Measurements from ENCODE around the gene TP63. TPM values are rescaled to one million over a fixed set of nuclear protein-coding genes. Genes with fewer than 3 reads are reported as not detected.

The TP63 gene
- total RNA-seq, 2 donors from 2014 or later = 1.6 to 2.3 TPM

DNA sequence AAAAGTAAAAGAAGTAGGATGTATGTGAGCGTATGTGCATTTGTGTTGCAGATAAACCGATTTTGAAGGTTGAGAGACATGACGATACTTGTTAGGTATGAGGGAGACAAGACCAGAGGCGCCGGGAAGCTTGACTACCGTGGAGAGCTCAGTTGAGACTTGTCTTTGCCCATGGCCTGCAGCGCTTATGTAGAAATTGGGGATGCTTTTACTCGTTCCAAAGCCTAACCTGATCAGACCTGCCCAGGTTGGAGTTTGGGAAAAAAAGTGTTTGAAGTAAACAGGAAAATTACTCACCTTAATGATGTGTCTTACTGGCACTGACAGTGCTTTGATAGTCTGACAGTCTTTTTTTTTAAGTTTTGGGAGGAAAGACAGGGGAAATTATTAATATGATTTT, 202.8 kb downstream of the TP63 start:
- H3K4me3 Mint-ChIP-seq = no peak overlapping the region
- no peak overlapping the region for H3K27ac Mint-ChIP-seq
- peaks cover 6% of the 10 kb centered on the region for H3K4me1 Mint-ChIP-seq (ENCODE audit: low read depth)
- H3K9me3 Mint-ChIP-seq = no peaks in the 10 kb centered on the region
- ATAC-seq (replicated peaks in 1 of 2) (no peak), DNase-seq (no peak)
- peaks cover 23% of the 10 kb centered on the region for H3K27me3 Mint-ChIP-seq (ENCODE audit: low read depth)
- H3K36me3 Mint-ChIP-seq (ENCODE audit: insufficient read depth in 2 of 2) = no peaks in the 10 kb centered on the region

DNA sequence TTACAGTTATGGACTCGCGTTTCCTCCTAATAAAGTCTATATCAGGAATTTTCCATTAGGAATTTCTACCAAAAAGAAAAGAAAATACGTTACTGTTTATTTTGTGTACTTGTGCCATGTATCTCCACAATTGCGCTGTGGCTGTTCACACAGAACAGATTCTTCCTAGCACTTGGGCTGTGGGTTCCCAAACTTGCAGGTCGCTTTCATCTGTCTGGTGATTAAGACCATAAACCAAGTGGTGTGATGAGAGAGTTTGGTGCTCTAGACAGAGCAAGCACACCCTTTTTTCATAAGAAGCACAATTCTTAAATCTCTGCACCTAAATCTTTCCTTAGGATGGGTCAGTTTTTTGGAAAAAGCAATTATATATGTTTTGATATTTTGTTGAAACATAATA, 203.3 kb downstream of the TP63 start:
- no peak for DNase-seq
- no peaks in the 10 kb centered on the region for H3K36me3 Mint-ChIP-seq (ENCODE audit: insufficient read depth in 2 of 2)
- no peak overlapping the region for H3K4me3 Mint-ChIP-seq
- H3K27ac Mint-ChIP-seq = no peak overlapping the region
- peaks cover 9% of the 10 kb centered on the region for H3K4me1 Mint-ChIP-seq (ENCODE audit: low read depth)
- peaks cover 19% of the 10 kb centered on the region for H3K27me3 Mint-ChIP-seq (ENCODE audit: low read depth)
- no peaks in the 10 kb centered on the region for H3K9me3 Mint-ChIP-seq
- ATAC-seq (replicated peaks in 1 of 2) = no peak

DNA sequence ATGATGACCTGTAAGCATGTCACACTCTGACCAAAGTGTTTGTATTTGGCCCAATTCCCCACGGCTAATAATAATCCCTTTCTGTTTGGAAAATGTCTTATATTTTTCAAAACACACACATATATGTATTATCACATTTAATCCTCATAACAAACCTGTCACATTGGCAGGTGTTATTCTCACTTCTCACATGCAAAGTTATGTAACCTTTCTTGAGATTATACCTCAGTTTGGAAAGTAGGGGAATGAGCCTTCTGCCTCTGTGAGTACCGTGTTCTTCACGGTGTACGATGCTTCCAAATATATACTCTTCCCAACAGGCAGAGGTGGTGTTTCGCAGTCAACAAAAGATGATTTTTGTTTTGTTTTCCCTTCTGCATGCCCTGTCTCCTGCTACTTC, 205.6 kb downstream of the TP63 start:
- DNase-seq = no peak

DNA sequence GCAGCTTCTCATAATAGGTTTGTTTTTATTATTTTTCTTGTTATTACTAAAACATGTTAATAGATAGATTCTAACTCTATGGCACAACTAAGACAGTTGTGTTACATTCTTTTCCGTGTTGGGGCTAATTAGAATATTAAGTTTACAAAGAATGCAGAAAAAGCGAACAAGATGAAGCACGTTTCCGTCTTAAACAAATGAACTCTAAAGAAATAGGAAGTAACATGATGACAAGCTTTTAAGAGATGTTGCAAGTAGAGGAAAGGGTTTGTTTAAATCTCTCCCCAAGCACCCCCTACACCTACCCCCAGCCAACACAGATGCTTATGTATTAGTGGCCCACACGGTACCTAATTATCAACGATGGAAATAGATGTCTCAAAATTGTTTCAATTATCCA, 207.1 kb downstream of the TP63 start:
- Mint-ChIP-seq H3K4me3 (no peak overlapping the region), H3K27me3 (ENCODE audit: low read depth) (peaks cover 25% of the 10 kb centered on the region), H3K27ac (no peak overlapping the region), H3K4me1 (ENCODE audit: low read depth) (peaks cover 34% of the 10 kb centered on the region), H3K36me3 (ENCODE audit: insufficient read depth in 2 of 2) (no peaks in the 10 kb centered on the region), H3K9me3 (no peaks in the 10 kb centered on the region)
- ATAC-seq (replicated peaks in 1 of 2) (no peak), DNase-seq (no peak)

More for the DNA sequence above, 205.6 kb downstream of the TP63 start:
- H3K27ac Mint-ChIP-seq = no peak overlapping the region
- no peak overlapping the region for H3K4me3 Mint-ChIP-seq
- no peak for ATAC-seq (replicated peaks in 1 of 2)
- H3K27me3 Mint-ChIP-seq (ENCODE audit: low read depth) = peaks cover 25% of the 10 kb centered on the region
- H3K36me3 Mint-ChIP-seq (ENCODE audit: insufficient read depth in 2 of 2) = no peaks in the 10 kb centered on the region
- H3K4me1 Mint-ChIP-seq (ENCODE audit: low read depth) = peaks cover 25% of the 10 kb centered on the region
- H3K9me3 Mint-ChIP-seq = no peaks in the 10 kb centered on the region

DNA sequence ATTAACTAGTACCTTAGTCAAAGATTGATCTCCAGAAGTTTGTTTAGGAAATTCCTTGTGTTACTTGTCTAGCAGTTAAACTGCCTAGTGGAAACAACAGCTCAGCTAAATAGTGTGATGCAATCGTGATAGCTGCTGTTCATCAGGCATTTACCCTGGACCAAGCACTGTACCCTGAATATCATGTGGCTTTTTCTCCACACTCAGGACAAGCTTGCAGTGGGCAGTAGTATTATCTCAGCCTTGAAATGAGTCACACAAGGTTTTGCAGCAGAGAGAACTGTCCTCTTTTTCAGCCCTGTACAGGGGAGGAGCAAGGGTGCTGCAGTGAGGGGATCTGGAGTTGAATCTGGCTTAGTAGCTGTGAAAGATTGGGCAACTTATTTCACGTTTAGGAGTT, 208.4 kb downstream of the TP63 start:
- ATAC-seq (replicated peaks in 1 of 2) = no peak
- peaks cover 25% of the 10 kb centered on the region for H3K27me3 Mint-ChIP-seq (ENCODE audit: low read depth)
- H3K4me3 Mint-ChIP-seq = no peak overlapping the region
- no peaks in the 10 kb centered on the region for H3K9me3 Mint-ChIP-seq
- H3K27ac Mint-ChIP-seq = no peak overlapping the region
- no peak for DNase-seq
- peaks cover 34% of the 10 kb centered on the region for H3K4me1 Mint-ChIP-seq (ENCODE audit: low read depth)
- H3K36me3 Mint-ChIP-seq (ENCODE audit: insufficient read depth in 2 of 2) = no peaks in the 10 kb centered on the region

DNA sequence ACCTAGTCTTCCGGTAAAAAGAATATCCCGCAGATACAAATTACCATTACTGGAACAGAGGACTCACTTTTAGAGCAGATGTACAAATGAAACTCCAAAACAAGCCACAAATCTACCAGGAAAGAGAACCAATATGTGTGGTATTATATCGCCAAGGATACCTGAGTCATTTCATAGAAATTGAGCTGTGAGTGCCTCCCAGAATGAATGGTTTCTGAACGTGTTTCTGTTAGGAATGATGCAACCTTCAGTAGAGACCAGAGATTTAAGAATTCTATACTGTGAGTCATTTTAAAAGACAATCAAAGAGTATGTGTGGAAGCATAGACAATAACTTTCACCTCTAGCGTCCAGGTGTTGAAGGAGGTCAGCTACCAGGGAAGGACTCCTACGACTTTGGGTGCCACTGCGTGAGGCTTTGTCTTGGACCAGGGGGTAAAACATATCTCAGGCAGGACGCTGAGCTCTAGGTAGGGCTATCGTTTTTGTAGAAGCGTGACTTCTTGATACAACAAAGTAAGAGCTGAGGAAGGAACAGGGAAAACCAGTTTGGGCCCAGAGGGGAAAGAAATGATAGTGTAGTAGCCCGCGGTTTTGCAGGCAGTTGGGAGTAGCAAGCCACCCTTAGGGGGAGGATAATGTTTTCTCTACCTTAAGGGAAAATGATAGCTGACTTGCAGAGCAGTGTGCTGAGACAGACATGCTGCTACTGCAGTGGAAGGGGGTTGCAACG, 210.4 kb downstream of the TP63 start:
- H3K27ac Mint-ChIP-seq = peak overlapping the region; percentile 16
- H3K4me1 Mint-ChIP-seq (ENCODE audit: low read depth) = peaks cover 34% of the 10 kb centered on the region
- no peaks in the 10 kb centered on the region for H3K9me3 Mint-ChIP-seq
- H3K4me3 Mint-ChIP-seq = peak overlapping the region; percentile 64 to 76
- H3K27me3 Mint-ChIP-seq (ENCODE audit: low read depth) = peaks cover 38% of the 10 kb centered on the region
- peak; percentile 92 to 93 for ATAC-seq (replicated peaks in 1 of 2)
- H3K36me3 Mint-ChIP-seq (ENCODE audit: insufficient read depth in 2 of 2) = no peaks in the 10 kb centered on the region
- peak; percentile 8 to 21 for DNase-seq

DNA sequence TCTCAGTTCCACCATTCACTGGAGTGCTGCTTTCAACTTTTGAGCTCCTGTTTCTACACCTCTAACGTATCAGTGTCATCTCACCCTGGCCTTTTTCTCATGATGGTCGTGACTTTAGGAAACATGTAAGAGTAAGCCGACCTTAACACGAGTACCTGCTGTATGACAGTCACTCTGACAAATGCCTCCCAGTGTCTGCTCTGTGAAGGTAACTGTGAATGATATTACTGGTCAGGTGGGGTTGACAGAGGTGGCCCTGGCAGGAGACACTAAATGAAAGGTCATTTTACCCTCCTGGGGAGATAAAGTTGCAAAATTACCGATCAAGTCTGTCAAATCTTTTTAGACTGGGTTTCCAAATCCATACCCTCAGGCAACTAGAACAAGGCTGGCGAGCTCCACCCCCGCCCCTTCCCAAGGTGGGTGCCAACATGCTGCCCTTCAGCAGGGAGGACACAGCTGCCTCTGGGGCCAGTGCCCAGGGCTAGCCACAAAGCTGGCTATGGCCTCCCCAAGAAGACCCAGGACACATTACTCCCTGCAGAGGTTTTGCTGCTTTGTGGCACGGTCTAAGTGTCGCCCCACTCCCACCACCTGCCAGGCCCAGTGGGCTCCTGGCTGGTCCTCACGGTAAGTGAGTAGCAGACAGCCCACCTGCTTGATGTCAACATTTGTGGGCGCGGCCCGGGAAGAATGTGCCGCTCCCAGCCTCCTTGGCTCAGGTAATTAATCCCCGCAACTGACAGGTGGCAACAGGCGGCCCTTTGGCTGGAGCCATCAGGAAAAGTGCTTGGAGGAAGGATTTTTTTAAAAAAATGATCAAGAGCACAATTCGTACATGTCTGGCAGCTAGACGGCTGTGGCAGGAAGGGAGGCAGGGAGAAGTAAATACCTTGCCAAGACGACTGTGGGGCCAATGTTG, 211.8 kb downstream of the TP63 start:
- H3K27me3 Mint-ChIP-seq (ENCODE audit: low read depth) = peaks cover 28% of the 10 kb centered on the region
- H3K36me3 Mint-ChIP-seq (ENCODE audit: insufficient read depth in 2 of 2) = no peaks in the 10 kb centered on the region
- H3K4me1 Mint-ChIP-seq (ENCODE audit: low read depth) = peaks cover 33% of the 10 kb centered on the region
- DNase-seq (no peak), ATAC-seq (replicated peaks in 1 of 2) (no peak)
- H3K9me3 Mint-ChIP-seq = no peaks in the 10 kb centered on the region
- no peak overlapping the region for H3K27ac Mint-ChIP-seq
- H3K4me3 Mint-ChIP-seq = no peak overlapping the region

DNA sequence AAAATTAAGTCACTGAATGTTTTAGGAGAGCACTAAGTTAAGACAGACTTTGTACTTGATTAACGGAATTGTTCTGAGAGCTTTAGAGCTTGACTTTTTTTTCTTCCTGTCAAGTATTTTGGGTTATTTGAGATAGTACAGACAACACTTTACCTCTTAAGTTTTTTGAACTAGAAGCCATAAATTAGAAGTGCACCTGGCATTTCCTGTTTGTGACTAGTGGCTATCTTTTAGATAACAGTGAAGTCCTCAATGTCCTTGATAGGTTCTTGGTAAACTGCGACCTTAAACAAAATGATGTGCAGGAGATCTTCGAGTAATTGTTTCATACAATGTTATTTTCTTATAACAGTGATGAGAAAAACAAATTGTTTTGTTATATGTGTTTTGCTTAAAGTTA, 213.9 kb downstream of the TP63 start:
- Mint-ChIP-seq H3K9me3 (no peaks in the 10 kb centered on the region), H3K27ac (no peak overlapping the region), H3K4me3 (no peak overlapping the region), H3K36me3 (ENCODE audit: insufficient read depth in 2 of 2) (no peaks in the 10 kb centered on the region), H3K4me1 (ENCODE audit: low read depth) (peaks cover 26% of the 10 kb centered on the region), H3K27me3 (ENCODE audit: low read depth) (peaks cover 22% of the 10 kb centered on the region)
- no peak for DNase-seq
- ATAC-seq (replicated peaks in 1 of 2) = no peak

DNA sequence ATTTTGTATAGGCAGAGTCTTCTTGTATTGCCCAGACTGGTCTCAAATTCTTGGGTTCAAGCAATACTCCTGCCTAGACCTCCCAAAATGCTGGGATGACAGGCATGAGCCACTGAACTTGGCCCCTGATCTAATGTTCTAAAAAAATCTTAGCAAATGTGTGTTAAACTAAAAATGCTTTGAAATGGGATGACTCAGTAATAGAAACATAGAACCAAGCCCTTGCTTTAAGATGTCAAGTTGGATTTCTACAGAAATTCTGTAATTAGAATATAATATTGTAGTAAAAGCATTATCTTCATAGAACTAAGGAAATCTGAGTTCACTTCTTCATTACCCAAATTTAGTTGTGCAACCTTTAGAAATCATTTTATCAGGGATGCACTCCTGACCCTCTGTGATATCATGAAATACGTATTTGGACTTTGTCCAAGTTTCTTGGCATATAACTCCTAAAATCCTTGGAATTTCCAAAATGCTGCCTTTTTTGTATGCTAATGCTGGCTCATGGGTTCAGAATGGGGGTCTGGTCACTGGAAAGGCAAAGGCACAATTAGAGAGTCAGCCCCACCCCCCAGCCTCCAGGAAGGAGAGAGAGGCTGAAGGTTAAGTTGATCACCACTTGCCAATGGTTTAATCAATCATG, 217.3 kb downstream of the TP63 start:
- H3K9me3 Mint-ChIP-seq = no peaks in the 10 kb centered on the region
- ATAC-seq (replicated peaks in 1 of 2) (no peak), DNase-seq (no peak)
- H3K27me3 Mint-ChIP-seq (ENCODE audit: low read depth) = peaks cover 22% of the 10 kb centered on the region
- H3K4me3 Mint-ChIP-seq = no peak overlapping the region
- no peak overlapping the region for H3K27ac Mint-ChIP-seq
- H3K4me1 Mint-ChIP-seq (ENCODE audit: low read depth) = peaks cover 6% of the 10 kb centered on the region
- no peaks in the 10 kb centered on the region for H3K36me3 Mint-ChIP-seq (ENCODE audit: insufficient read depth in 2 of 2)

DNA sequence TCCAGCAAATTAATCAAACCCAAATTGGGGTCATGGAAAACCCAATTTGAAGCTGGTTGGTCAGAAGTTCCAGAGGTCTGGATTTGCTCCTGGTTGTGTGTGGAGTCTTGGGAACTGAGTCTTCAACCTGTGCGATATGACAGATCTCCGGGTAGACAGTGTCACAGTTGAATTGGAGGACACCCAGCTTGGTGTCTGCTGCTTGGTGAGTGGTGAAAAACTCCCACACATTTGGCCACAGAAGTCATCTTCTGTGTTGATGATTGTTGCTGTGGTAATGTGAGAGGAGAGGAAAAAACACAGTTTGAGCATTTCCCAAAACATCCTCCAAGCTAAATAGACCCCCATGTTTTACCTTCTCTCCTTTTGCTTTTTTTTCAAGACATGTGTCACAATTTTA, 218.1 kb downstream of the TP63 start:
- H3K4me3 Mint-ChIP-seq = no peak overlapping the region
- ATAC-seq (replicated peaks in 1 of 2) = peak in 1 of 2 donors; percentile 43
- peak in 1 of 2 donors; percentile 7 for DNase-seq
- H3K36me3 Mint-ChIP-seq (ENCODE audit: insufficient read depth in 2 of 2) = no peaks in the 10 kb centered on the region
- H3K27me3 Mint-ChIP-seq (ENCODE audit: low read depth) = peaks cover 22% of the 10 kb centered on the region
- no peak overlapping the region for H3K27ac Mint-ChIP-seq
- no peaks in the 10 kb centered on the region for H3K9me3 Mint-ChIP-seq
- H3K4me1 Mint-ChIP-seq (ENCODE audit: low read depth) = peaks cover 6% of the 10 kb centered on the region

DNA sequence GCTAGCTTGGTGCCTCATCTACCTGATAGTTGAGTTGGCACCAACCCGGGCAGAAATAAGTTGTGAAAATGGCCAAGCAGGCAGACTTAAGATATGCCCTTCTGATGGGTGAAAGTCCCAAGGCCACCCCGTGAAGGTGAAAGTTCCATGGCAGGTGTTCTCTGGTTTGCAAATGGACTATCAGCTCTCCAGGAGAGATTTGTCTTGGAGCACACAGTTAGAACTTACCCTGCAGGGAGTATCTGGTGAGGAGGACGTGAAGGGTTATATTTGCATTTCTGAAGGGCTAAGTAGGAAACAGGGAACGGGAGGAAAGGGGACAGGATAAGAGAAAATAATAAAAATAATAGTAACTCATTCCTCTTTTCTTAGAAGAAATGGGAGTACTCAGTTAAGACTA, 220.5 kb downstream of the TP63 start:
- no peak overlapping the region for H3K4me3 Mint-ChIP-seq
- H3K9me3 Mint-ChIP-seq = no peaks in the 10 kb centered on the region
- no peak for ATAC-seq (replicated peaks in 1 of 2)
- H3K27ac Mint-ChIP-seq = no peak overlapping the region
- no peaks in the 10 kb centered on the region for H3K36me3 Mint-ChIP-seq (ENCODE audit: insufficient read depth in 2 of 2)
- DNase-seq = no peak
- H3K4me1 Mint-ChIP-seq (ENCODE audit: low read depth) = peaks cover 6% of the 10 kb centered on the region
- peaks cover 6% of the 10 kb centered on the region for H3K27me3 Mint-ChIP-seq (ENCODE audit: low read depth)

DNA sequence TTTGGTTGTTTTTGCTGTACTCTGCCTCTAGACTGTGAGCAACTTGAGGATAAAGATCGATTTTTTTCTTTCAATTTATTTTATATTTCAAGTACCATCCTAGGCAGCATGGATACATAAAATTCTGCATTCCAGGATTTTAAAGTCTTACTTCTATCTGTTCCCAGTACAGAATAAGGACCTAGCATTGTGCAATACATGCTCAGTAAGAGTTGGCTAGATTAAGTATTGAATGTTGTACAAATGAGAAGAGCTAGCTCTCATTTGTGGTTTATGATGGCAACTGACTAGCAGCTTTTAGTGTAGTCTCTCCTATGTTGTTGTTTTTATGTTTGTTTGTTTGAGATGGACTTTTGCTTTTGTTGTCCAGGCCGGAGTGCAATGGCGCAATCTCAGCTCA, 222.7 kb downstream of the TP63 start:
- peaks cover 6% of the 10 kb centered on the region for H3K4me1 Mint-ChIP-seq (ENCODE audit: low read depth)
- H3K27me3 Mint-ChIP-seq (ENCODE audit: low read depth) = peaks cover 5% of the 10 kb centered on the region
- no peak overlapping the region for H3K27ac Mint-ChIP-seq
- no peaks in the 10 kb centered on the region for H3K36me3 Mint-ChIP-seq (ENCODE audit: insufficient read depth in 2 of 2)
- no peaks in the 10 kb centered on the region for H3K9me3 Mint-ChIP-seq
- no peak for ATAC-seq (replicated peaks in 1 of 2)
- DNase-seq = no peak
- no peak overlapping the region for H3K4me3 Mint-ChIP-seq

DNA sequence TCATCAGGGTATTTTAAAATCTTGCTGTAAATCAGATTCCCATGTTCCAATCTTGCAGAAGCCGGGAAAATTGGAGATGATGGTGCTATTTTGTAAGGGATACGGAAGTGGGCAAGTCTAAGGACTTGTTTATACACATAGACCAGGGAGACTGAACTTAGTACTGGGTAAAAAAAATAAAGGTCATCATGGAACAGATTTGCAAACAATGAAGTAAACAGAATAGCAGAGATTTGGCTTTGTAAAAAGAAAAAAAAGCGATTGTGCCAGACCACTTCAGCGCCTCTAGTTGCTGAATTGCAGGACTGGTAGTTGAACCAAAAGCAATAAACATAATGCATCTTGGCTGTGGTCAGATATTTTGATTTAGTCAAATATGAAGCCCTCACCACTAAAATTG, 229.1 kb downstream of the TP63 start:
- peaks cover 10% of the 10 kb centered on the region for H3K27me3 Mint-ChIP-seq (ENCODE audit: low read depth)
- no peak for DNase-seq
- no peaks in the 10 kb centered on the region for H3K4me1 Mint-ChIP-seq (ENCODE audit: low read depth)
- H3K36me3 Mint-ChIP-seq (ENCODE audit: insufficient read depth in 2 of 2) = no peaks in the 10 kb centered on the region
- H3K9me3 Mint-ChIP-seq = no peaks in the 10 kb centered on the region
- ATAC-seq (replicated peaks in 1 of 2) = no peak
- no peak overlapping the region for H3K27ac Mint-ChIP-seq
- no peak overlapping the region for H3K4me3 Mint-ChIP-seq

Measured in activated T-cell treated with anti-CD3 and anti-CD28 coated beads, Interleukin-2, amount 50 U/mL, for 72 hours (primary cell).